Spleen (tissue), 11 donors: ENCODE measurements around the gene FAAH2. TPM values are rescaled to one million over a fixed set of nuclear protein-coding genes. Genes with fewer than 3 reads are reported as not detected.
A peak's percentile ranks its signal among the peaks of the same experiment; 100 is the strongest.
"Not testable (repeated sequence)": the region's sequence is repeated elsewhere in the genome, so short reads cannot be mapped to it uniquely, and the experiment has no call there.

ENCODE experiments used
- DNase-seq: peaks from one replicate; pipeline ENCODE4 v3.0.0-alpha.2; 2020
- H3K27ac ChIP-seq, 8 donors: fragments of 200-600 bp; sonication (generic) in 7 of 8; 1 replicate in 4 of 8; 2 replicates in 4 of 8; pipeline versions ENCODE4 v1.5.0 to v1.8.0; 2016 to 2021; ENCODE audit warnings: inconsistent platforms in 4 of 8, mild to moderate bottlenecking in 4 of 8, moderate library complexity in 1 of 8
- H3K27me3 ChIP-seq, 7 donors: fragments of 200-600 bp; sonication (generic) in 6 of 7; replicated peaks in 1 of 7; 1 replicate in 4 of 7; 2 replicates in 3 of 7; pipeline versions ENCODE4 v1.5.0 to v1.8.0; 2016 to 2021; ENCODE audit warnings: inconsistent platforms in 3 of 7, mild to moderate bottlenecking in 1 of 7
- H3K36me3 ChIP-seq, 6 donors: fragments of 200-600 bp; sonication (generic) in 5 of 6; 1 replicate in 4 of 6; 2 replicates in 2 of 6; pipeline versions ENCODE4 v1.5.0 to v1.8.0; 2016 to 2021; ENCODE audit warnings: inconsistent platforms in 2 of 6
- H3K4me1 ChIP-seq, 6 donors: fragments of 200-600 bp; sonication (generic) in 5 of 6; 1 replicate in 3 of 6; 2 replicates in 3 of 6; pipeline versions ENCODE4 v1.5.0 to v1.8.0; 2016 to 2021; ENCODE audit warnings: inconsistent platforms in 3 of 6
- H3K4me3 ChIP-seq, 8 donors: fragments of 200-600 bp; sonication (generic) in 7 of 8; 1 replicate in 4 of 8; 2 replicates in 4 of 8; pipeline versions ENCODE4 v1.5.0 to v1.8.0; 2016 to 2021; ENCODE audit warnings: inconsistent platforms in 4 of 8, mild to moderate bottlenecking in 4 of 8, moderate library complexity in 2 of 8
- H3K9me3 ChIP-seq, 8 donors: fragments of 200-600 bp; sonication (generic) in 7 of 8; 1 replicate in 4 of 8; 2 replicates in 4 of 8; pipeline versions ENCODE4 v1.5.0 to v1.8.0; 2016 to 2021; ENCODE audit warnings: inconsistent platforms in 4 of 8
- CTCF ChIP-seq, 11 experiments: fragments of 200-600 bp in 7 of 11; fragments of 450-650 bp in 4 of 11; sonication (generic) in 4 of 11; IDR thresholded peaks in 8 of 11; conservative IDR thresholded peaks in 3 of 11; 1 replicate in 7 of 11; 2 replicates in 4 of 11; pipeline versions ENCODE4 v1.4.0 to v1.8.0; 2016 to 2021; ENCODE audit warnings: antibody characterized with exemption in 11 of 11, inconsistent platforms in 4 of 11, mild to moderate bottlenecking in 1 of 11
- POLR2A ChIP-seq, 3 donors: fragments of 450-650 bp; IDR thresholded peaks; one replicate each; pipeline ENCODE4 v1.5.1; 2017; ENCODE audit warnings: antibody characterized with exemption in 3 of 3, mild to moderate bottlenecking in 1 of 3
- POLR2AphosphoS5 ChIP-seq, 3 donors: sonication (generic); formaldehyde crosslinking; IDR thresholded peaks; one replicate each; pipeline ENCODE4 v1.5.1; 2017; ENCODE audit warnings: antibody characterized with exemption in 3 of 3
- WGBS, 5 donors: extraction: QIAGEN DNeasy Blood & Tissue Kit in 3 of 5; methylation state at CpG; one replicate each; pipeline versions ENCODE4 v1.1.5 to v1.1.7; 2013 to 2018; 5-methylcytosine and 5-hydroxymethylcytosine counted together
- intact Hi-C: fragments of 100-400 bp; cut with DNase I; formaldehyde crosslinking; loops from one replicate; pipeline ENCODE4 v1.15.0; 2023; ENCODE audit warnings: low total_unique reads
- polyA plus RNA-seq, 3 donors: library from polyadenylated mRNA; stranded (reverse); fragments of 200-250 nt; gene quantifications; one replicate each; pipeline ENCODE4 v1.2.1, GENCODE V29; 2013
- total RNA-seq, 7 donors: library from RNA; depleted of rRNA in 3 of 7; stranded (reverse); fragments of >200 nt in 3 of 7; fragmentation: NEBNext Ultra II Directional in 4 of 7; extraction: Animal tissue kit (Norgen Biotek cat#: 25700) in 4 of 7; gene quantifications; one replicate each; pipeline versions ENCODE4 v1.1.0 to v1.2.1, GENCODE V29; 2016 to 2021
- donor health status: healthy with polysubstance abuse.
- donor health status: DM: no; HTN: no; CAD: no; lungs with moderate emphysema.
- donor health status: DM: no; HTN: no; CAD: no.
- donor health status: Bipolar disorder and iron deficiency.
- donor health status: healthy.
- donor health status: DM: no; HTN: no; CAD: no.
- donor health status: DM: yes; HTN: yes; CAD: no.

Gene FAAH2
- total and polyA plus RNA-seq, 10 donors: 1.2 to 5.8 (median 3.1) TPM

- TF ChIP-seq POLR2AphosphoS5 (IDR thresholded peaks at IDR 0.05) (no peak), POLR2A (IDR thresholded peaks at IDR 0.05) (no peak), CTCF (IDR thresholded peaks at IDR 0.05 in 8 of 11, conservative IDR thresholded peaks at IDR 0.05 in 3 of 11) (no peak)
- WGBS, 5 donors: 50 to 100% (median 70%) methylated on average over 1 of the region's 1 CpG; no CpG with 5 or more reads in 1 of the 5 donors
Measured at GRCh38 chrX:57368158-57368557, 81.7 kb downstream of the FAAH2 start.

GRCh38 chrX:57379296-57379695, 92.8 kb downstream of the FAAH2 start:
- no peak overlapping the region for H3K4me3 ChIP-seq
- no peaks in the 10 kb centered on the region for H3K27me3 ChIP-seq
- H3K4me1 ChIP-seq: no peaks in the 10 kb centered on the region
- 68 to 85% (median 69%) methylated on average over 4 of the region's 4 CpGs for WGBS, 5 donors
- no peak for DNase-seq
- no peak overlapping the region for H3K27ac ChIP-seq
- H3K9me3 ChIP-seq: no peaks in the 10 kb centered on the region
- H3K36me3 ChIP-seq: no peaks in the 10 kb centered on the region
- no peak for TF ChIP-seq POLR2A (IDR thresholded peaks at IDR 0.05)
- no peak for TF ChIP-seq POLR2AphosphoS5 (IDR thresholded peaks at IDR 0.05)
- intact Hi-C loops: no loop called here

More at GRCh38 chrX:57368158-57368557, 81.7 kb downstream of the FAAH2 start:
- Histone ChIP-seq H3K4me3 (no peak overlapping the region), H3K27ac (no peak overlapping the region), H3K36me3 (no peaks in the 10 kb centered on the region), H3K27me3 (peaks cover 0 to 6% (median 0%) of the 10 kb centered on the region in 7 donors), H3K9me3 (peaks cover 0 to 6% (median 0%) of the 10 kb centered on the region in 8 donors), H3K4me1 (no peaks in the 10 kb centered on the region)
- peak; percentile 25 for DNase-seq
- intact Hi-C loops: no loop called here

- Histone ChIP-seq H3K36me3 (no peaks in the 10 kb centered on the region), H3K4me1 (no peaks in the 10 kb centered on the region), H3K9me3 (no peaks in the 10 kb centered on the region), H3K27me3 (no peaks in the 10 kb centered on the region), H3K4me3 (no peak overlapping the region), H3K27ac (no peak overlapping the region)
- intact Hi-C loops: no loop called here
- TF ChIP-seq CTCF (IDR thresholded peaks at IDR 0.05 in 8 of 11, conservative IDR thresholded peaks at IDR 0.05 in 3 of 11): no peak
- no peak for TF ChIP-seq POLR2A (IDR thresholded peaks at IDR 0.05)
- TF ChIP-seq POLR2AphosphoS5 (IDR thresholded peaks at IDR 0.05): no peak
- 71 to 90% (median 82%) methylated on average over 3 of the region's 3 CpGs for WGBS, 5 donors
- no peak for DNase-seq
Measured at GRCh38 chrX:57380026-57380796, 93.7 kb downstream of the FAAH2 start.

GRCh38 chrX:57394162-57394561, 107.7 kb downstream of the FAAH2 start:
- H3K4me1 ChIP-seq, H3K27ac ChIP-seq, H3K4me3 ChIP-seq, H3K36me3 ChIP-seq, intact Hi-C loops, H3K27me3 ChIP-seq, H3K9me3 ChIP-seq, DNase-seq: not testable (repeated sequence)
- WGBS, 5 donors: 80 to 98% (median 84%) methylated on average over 6 to 7 of the region's 7 CpGs

GRCh38 chrX:57403191-57403590, 116.7 kb downstream of the FAAH2 start:
- H3K4me3 ChIP-seq, H3K27ac ChIP-seq, DNase-seq, intact Hi-C loops, H3K27me3 ChIP-seq, H3K4me1 ChIP-seq, H3K36me3 ChIP-seq: not testable (repeated sequence)
- WGBS, 5 donors: 71 to 90% (median 81%) methylated on average over 5 of the region's 5 CpGs
- peaks cover 4 to 45% (median 39%) of the 10 kb centered on the region in 8 donors for H3K9me3 ChIP-seq
